SU-DHL-6 (cell line): ENCODE results near the gene ASB13.

Experiments used
- H2AFZ ChIP-seq: fragments of 200-600 bp; sonication (generic); 2 replicates; pipeline ENCODE4 v1.6.1; 2014; ENCODE audit warnings: low read depth, mild to moderate bottlenecking, moderate library complexity, mixed read lengths, antibody characterized with exemption, low read length; ENCODE audit not compliant: severe bottlenecking
- H3F3A ChIP-seq: fragments of 200-600 bp; shearing (Covaris generic); 2 replicates; pipeline ENCODE4 v1.6.0; 2016; ENCODE audit warnings: antibody characterized with exemption, mild to moderate bottlenecking; ENCODE audit not compliant: insufficient read depth
- H3K27ac ChIP-seq: fragments of 200-600 bp; sonication (generic); 2 replicates; pipeline ENCODE4 v1.5.1; 2016; ENCODE audit warnings: low read depth, mild to moderate bottlenecking, low read length, moderate library complexity, mixed read lengths
- H3K27me3 ChIP-seq: fragments of 200-600 bp; sonication (generic), shearing (Covaris generic); 2 replicates; pipeline ENCODE4 v1.6.0; 2014; ENCODE audit warnings: mild to moderate bottlenecking, low read length
- H3K36me3 ChIP-seq: fragments of 200-600 bp; sonication (generic); 2 replicates; pipeline ENCODE4 v1.6.1; 2014; ENCODE audit warnings: mild to moderate bottlenecking, low read length, mixed read lengths
- H3K4me2 ChIP-seq: fragments of 300-600, 200-600 bp; shearing (Covaris generic), sonication (generic); 2 replicates; pipeline ENCODE4 v1.6.0; 2014; ENCODE audit warnings: low read length, low read depth, mild to moderate bottlenecking; ENCODE audit not compliant: poor library complexity, severe bottlenecking
- H3K4me3 ChIP-seq: fragments of 200-600 bp; sonication (generic); 2 replicates; pipeline ENCODE4 v1.5.1; 2014; ENCODE audit warnings: antibody characterized with exemption, low read length, mild to moderate bottlenecking, mixed read lengths; ENCODE audit not compliant: insufficient read depth, poor library complexity, severe bottlenecking
- H3K79me2 ChIP-seq: fragments of 200-600 bp; sonication (generic); 2 replicates; pipeline ENCODE4 v1.6.1; 2014; ENCODE audit warnings: mild to moderate bottlenecking, low read length, moderate library complexity; ENCODE audit not compliant: insufficient read depth
- H3K9ac ChIP-seq: fragments of 200-600 bp; sonication (generic); 2 replicates; pipeline ENCODE4 v1.7.0; 2014; ENCODE audit warnings: mild to moderate bottlenecking, low read length
- H3K9me2 ChIP-seq: fragments of 200-600 bp; sonication (generic); replicated peaks from 2 replicates; pipeline ENCODE4 v1.6.1; 2014; ENCODE audit warnings: low read length; ENCODE audit not compliant: insufficient read depth
- H3K9me3 ChIP-seq: fragments of 200-600 bp; sonication (generic); 2 replicates; pipeline ENCODE4 v1.6.1; 2014; ENCODE audit warnings: low read length, mixed read lengths; ENCODE audit not compliant: insufficient read depth
- H4K20me1 ChIP-seq: fragments of 200-600 bp; sonication (generic); 2 replicates; pipeline ENCODE4 v1.6.1; 2014; ENCODE audit warnings: low read depth, mild to moderate bottlenecking, antibody characterized with exemption, low read length, moderate library complexity, mixed read lengths
- CTCF ChIP-seq: fragments of 200-600 bp; sonication (generic); IDR thresholded peaks from one replicate; pipeline ENCODE4 v1.5.1; 2017; ENCODE audit warnings: antibody characterized with exemption, mild to moderate bottlenecking, low read length, moderate library complexity; ENCODE audit not compliant: insufficient read depth, poor library complexity, severe bottlenecking
- EZH2phosphoT487 ChIP-seq: fragments of 200-600 bp; sonication (generic), shearing (Covaris generic); conservative IDR thresholded peaks from 2 replicates; pipeline ENCODE4 v1.6.1; 2018; ENCODE audit warnings: mild to moderate bottlenecking, antibody characterized with exemption, low read length, moderate library complexity, mixed read lengths

The ASB13 gene

GRCh38 chr10:5668429-5668828, 2.0 kb upstream of the ASB13 start:
- Histone ChIP-seq H3K4me2 (no peak overlapping the region), H3K9me3 (0 out of 2 replicates have a peak, but pooled peaks cover 3% of the 10 kb centered on the region), H3K27me3 (0 out of 2 replicates have a peak, but pooled peaks cover 2% of the 10 kb centered on the region), H3K79me2 (peaks cover 19% of the 10 kb centered on the region), H3K27ac (no peak overlapping the region), H3K4me3 (no peak overlapping the region), H3K9ac (no peak overlapping the region), H2AFZ (no peak overlapping the region), H3K9me2 (no peaks in the 10 kb centered on the region), H3K36me3 (no peaks in the 10 kb centered on the region), H4K20me1 (no peaks in the 10 kb centered on the region), H3F3A (peaks cover 20% of the 10 kb centered on the region)
- TF ChIP-seq CTCF (no peak), EZH2phosphoT487 (no peak)

DNA sequence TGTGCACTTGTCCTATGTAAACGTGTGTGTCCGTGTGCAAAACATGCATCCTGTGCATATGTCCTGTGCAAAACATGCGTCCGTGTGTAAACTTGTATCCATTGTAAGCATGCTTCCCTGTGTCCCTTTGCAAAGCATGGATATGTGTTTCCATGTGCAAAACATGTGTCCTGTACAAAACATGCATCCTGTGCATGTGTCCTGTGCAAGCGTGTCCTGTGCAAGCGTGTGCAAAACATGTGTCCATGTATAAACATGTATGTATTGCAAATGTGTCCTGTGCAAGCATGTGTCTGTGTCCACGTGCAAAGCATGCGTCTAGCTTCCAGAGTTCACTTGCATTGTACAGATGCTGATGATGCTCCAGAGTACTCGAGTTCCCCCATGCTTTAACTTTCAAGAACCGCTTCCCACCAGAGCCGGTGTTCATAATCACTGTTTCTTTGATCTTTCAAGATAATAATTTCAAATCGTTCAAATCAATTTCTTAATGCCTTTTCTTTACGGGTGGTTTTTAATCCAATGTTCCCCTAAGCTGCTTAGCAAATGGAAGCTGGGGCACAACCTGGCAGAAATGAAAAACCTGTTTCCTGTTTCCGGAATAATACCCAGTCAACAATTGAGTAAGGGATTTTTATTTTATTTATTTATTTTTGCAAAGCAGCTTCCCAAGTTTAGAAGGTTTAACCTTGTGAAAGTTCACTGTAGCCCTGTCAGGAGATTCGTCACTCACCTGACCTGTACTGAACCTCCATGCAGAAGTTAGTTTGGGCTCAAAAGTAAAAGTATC, 641 bp upstream of the ASB13 start:
- no peaks in the 10 kb centered on the region for H3K9me3 ChIP-seq
- TF ChIP-seq EZH2phosphoT487 (no peak), CTCF (no peak)
- H3K9ac ChIP-seq, result peak overlapping the region; percentile 74
- H3K27ac ChIP-seq, result no peak overlapping the region
- 0 out of 2 replicates have a peak, but pooled peaks cover under 1% of the 10 kb centered on the region for H3K27me3 ChIP-seq
- peaks cover 29% of the 10 kb centered on the region for H3K79me2 ChIP-seq
- H3K9me2 ChIP-seq, result no peaks in the 10 kb centered on the region
- no peak overlapping the region for H2AFZ ChIP-seq
- H3K36me3 ChIP-seq, result no peaks in the 10 kb centered on the region
- no peaks in the 10 kb centered on the region for H4K20me1 ChIP-seq
- H3K4me3 ChIP-seq, result peak overlapping the region; percentile 61
- H3F3A ChIP-seq, result peaks cover 25% of the 10 kb centered on the region
- H3K4me2 ChIP-seq, result peak overlapping the region; percentile 68

- no peaks in the 10 kb centered on the region for H3K36me3 ChIP-seq
- peak overlapping the region; percentile 74 for H3K9ac ChIP-seq
- H3K9me2 ChIP-seq, result no peaks in the 10 kb centered on the region
- no peak overlapping the region for H2AFZ ChIP-seq
- H4K20me1 ChIP-seq, result no peaks in the 10 kb centered on the region
- H3K27ac ChIP-seq, result peak overlapping the region; percentile 98
- TF ChIP-seq EZH2phosphoT487, result no peak
- TF ChIP-seq CTCF, result no peak
- H3K4me2 ChIP-seq, result peak overlapping the region; percentile 68
- H3K27me3 ChIP-seq, result no peaks in the 10 kb centered on the region
- H3F3A ChIP-seq, result peaks cover 29% of the 10 kb centered on the region
- H3K4me3 ChIP-seq, result peak overlapping the region; percentile 61
- peaks cover 43% of the 10 kb centered on the region for H3K79me2 ChIP-seq
- H3K9me3 ChIP-seq, result no peaks in the 10 kb centered on the region
Measured at GRCh38 chr10:5665373-5666007, 905 bp downstream of the ASB13 start.
